ENCODE measurements around the gene EMILIN2.

- TF ChIP-seq GATA2 (IDR thresholded peaks at IDR 0.05; ENCODE audit: low read depth, low read length) (no peak), GATA3 (IDR thresholded peaks at IDR 0.05; ENCODE audit: low read depth, low read length) (no peak)
Measured at GRCh38 chr18:2933995-2934394, 87.2 kb downstream of the EMILIN2 start.
